Subcutaneous adipose tissue (tissue), 4 donors: Measurements from ENCODE around the gene HTT. TPM values are rescaled to one million over a fixed set of nuclear protein-coding genes. Genes with fewer than 3 reads are reported as not detected.

Source experiments
- CTCF ChIP-seq: fragments of 450-650 bp; IDR thresholded peaks from one replicate; pipeline ENCODE4 v1.5.1; 2016; ENCODE audit warnings: low read depth, mild to moderate bottlenecking, control low read depth, antibody characterized with exemption, moderate library complexity
- total RNA-seq, 4 donors: library from RNA; depleted of rRNA; stranded (reverse); fragments of >200 nt; gene quantifications; one replicate each; pipeline ENCODE4 v1.1.0, GENCODE V29; 2016

The HTT gene
- total RNA-seq, 4 donors from 2014 or later: 48.2 to 79.3 (median 72.1) TPM

GRCh38 chr4:3035249-3035648 lies 39.2 kb upstream of the HTT start:
- no peak for TF ChIP-seq CTCF

- TF ChIP-seq CTCF: no peak
These were observed 38.8 kb upstream of the HTT start for GRCh38 chr4:3035674-3036073.

GRCh38 chr4:3036131-3036952 lies 38.1 kb upstream of the HTT start:
- TF ChIP-seq CTCF: no peak

GRCh38 chr4:3037957-3038461 lies 36.5 kb upstream of the HTT start:
- TF ChIP-seq CTCF: no peak

- TF ChIP-seq CTCF: no peak
These were observed 34.6 kb upstream of the HTT start for GRCh38 chr4:3039706-3040366.

- no peak for TF ChIP-seq CTCF
These were observed 33.9 kb upstream of the HTT start for GRCh38 chr4:3040452-3041191.
